Smooth muscle cell (in vitro differentiated cells): ENCODE results near the gene SZRD1. TPM values are rescaled to one million over a fixed set of nuclear protein-coding genes. Genes with fewer than 3 reads are reported as not detected.

ENCODE experiments used
- DNase-seq: peaks from one replicate; lab custom pipeline; 2025; ENCODE audit not compliant: unreplicated experiment; lab: John Stamatoyannopoulos, UW
- H2AFZ ChIP-seq: fragments of 200-600 bp; sonication (generic); 2 replicates; pipeline ENCODE4 v1.6.0; 2016; ENCODE audit warnings: antibody characterized with exemption, low read depth, mild to moderate bottlenecking
- H3F3A ChIP-seq: fragments of 200-600 bp; sonication (generic); 2 replicates; pipeline ENCODE4 v1.6.0; 2017; ENCODE audit warnings: antibody characterized with exemption, low read depth
- H3K27ac ChIP-seq: fragments of 200-600 bp; sonication (generic); 2 replicates; pipeline ENCODE4 v1.5.1; 2016; ENCODE audit warnings: low read depth, mild to moderate bottlenecking
- H3K27me3 ChIP-seq: fragments of 200-600 bp; sonication (generic); 2 replicates; pipeline ENCODE4 v1.6.1; 2016; ENCODE audit warnings: low read depth, mild to moderate bottlenecking
- H3K36me3 ChIP-seq: fragments of 200-600 bp; sonication (generic); 2 replicates; pipeline ENCODE4 v1.5.1; 2016; ENCODE audit warnings: low read depth
- H3K4me1 ChIP-seq: fragments of 200-600 bp; sonication (generic); 2 replicates; pipeline ENCODE4 v1.5.1; 2016; ENCODE audit warnings: low read depth
- H3K4me2 ChIP-seq: fragments of 200-600 bp; sonication (generic); 2 replicates; pipeline ENCODE4 v1.6.0; 2016; ENCODE audit warnings: mild to moderate bottlenecking
- H3K4me3 ChIP-seq: fragments of 200-600 bp; sonication (generic); 2 replicates; pipeline ENCODE4 v1.5.1; 2016; ENCODE audit warnings: mild to moderate bottlenecking
- H3K79me2 ChIP-seq: fragments of 200-600 bp; sonication (generic); 2 replicates; pipeline ENCODE4 v1.6.0; 2016; ENCODE audit warnings: low read depth, mild to moderate bottlenecking
- H3K9ac ChIP-seq: fragments of 200-600 bp; sonication (generic); 2 replicates; pipeline ENCODE4 v1.6.0; 2016; ENCODE audit warnings: low read depth
- H3K9me3 ChIP-seq: fragments of 200-600 bp; sonication (generic); replicated peaks from 2 replicates; pipeline ENCODE4 v1.5.1; 2016; ENCODE audit warnings: low read depth
- H4K20me1 ChIP-seq: fragments of 200-600 bp; sonication (generic); 2 replicates; pipeline ENCODE4 v1.6.0; 2016; ENCODE audit warnings: low read depth
- WGBS: methylation state at CpG from one replicate; pipeline ENCODE4 v1.1.7; 2016; ENCODE audit warnings: low lambda C conversion rate; 5-methylcytosine and 5-hydroxymethylcytosine counted together
- polyA plus RNA-seq: library from polyadenylated mRNA; unstranded; fragments of >200 nt; fragmentation: Nextera tagmentation; extraction: Ambion mirVana; gene quantifications from 2 replicates; pipeline ENCODE4 v1.2.1, GENCODE V29; 2016
- total RNA-seq: library from RNA; depleted of rRNA; stranded (reverse); fragments of >200 nt; gene quantifications from 2 replicates; pipeline ENCODE4 v1.2.3, GENCODE V29; 2014
- TF ChIP-seq, protein P1 (sequence below): fragments of 200-600 bp; sonication (generic); IDR thresholded peaks from 2 replicates; pipeline ENCODE4 v1.5.1; 2017; ENCODE audit warnings: borderline replicate concordance, mild to moderate bottlenecking, antibody characterized with exemption; ENCODE audit not compliant: insufficient read depth, poor library complexity, severe bottlenecking

SZRD1 gene
- total and polyA plus RNA-seq, 2 experiments from 2014 or later, result 45.3 to 56.4 TPM

GRCh38 chr1:16434501-16434900, 67.5 kb downstream of the SZRD1 start:
- Histone ChIP-seq H3K27me3 (no peaks in the 10 kb centered on the region), H4K20me1 (no peaks in the 10 kb centered on the region), H2AFZ (no peak overlapping the region), H3K4me3 (no peak overlapping the region), H3K79me2 (no peaks in the 10 kb centered on the region), H3K36me3 (no peaks in the 10 kb centered on the region), H3K9me3 (no peaks in the 10 kb centered on the region), H3K27ac (no peak overlapping the region), H3K4me1 (no peaks in the 10 kb centered on the region), H3K4me2 (no peak overlapping the region), H3F3A (no peaks in the 10 kb centered on the region), H3K9ac (no peak overlapping the region)
- TF ChIP-seq, protein P1, sequence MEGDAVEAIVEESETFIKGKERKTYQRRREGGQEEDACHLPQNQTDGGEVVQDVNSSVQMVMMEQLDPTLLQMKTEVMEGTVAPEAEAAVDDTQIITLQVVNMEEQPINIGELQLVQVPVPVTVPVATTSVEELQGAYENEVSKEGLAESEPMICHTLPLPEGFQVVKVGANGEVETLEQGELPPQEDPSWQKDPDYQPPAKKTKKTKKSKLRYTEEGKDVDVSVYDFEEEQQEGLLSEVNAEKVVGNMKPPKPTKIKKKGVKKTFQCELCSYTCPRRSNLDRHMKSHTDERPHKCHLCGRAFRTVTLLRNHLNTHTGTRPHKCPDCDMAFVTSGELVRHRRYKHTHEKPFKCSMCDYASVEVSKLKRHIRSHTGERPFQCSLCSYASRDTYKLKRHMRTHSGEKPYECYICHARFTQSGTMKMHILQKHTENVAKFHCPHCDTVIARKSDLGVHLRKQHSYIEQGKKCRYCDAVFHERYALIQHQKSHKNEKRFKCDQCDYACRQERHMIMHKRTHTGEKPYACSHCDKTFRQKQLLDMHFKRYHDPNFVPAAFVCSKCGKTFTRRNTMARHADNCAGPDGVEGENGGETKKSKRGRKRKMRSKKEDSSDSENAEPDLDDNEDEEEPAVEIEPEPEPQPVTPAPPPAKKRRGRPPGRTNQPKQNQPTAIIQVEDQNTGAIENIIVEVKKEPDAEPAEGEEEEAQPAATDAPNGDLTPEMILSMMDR, result no peak
- no peak for DNase-seq
- 82% methylated on average over 2 of the region's 2 CpGs for WGBS

DNA sequence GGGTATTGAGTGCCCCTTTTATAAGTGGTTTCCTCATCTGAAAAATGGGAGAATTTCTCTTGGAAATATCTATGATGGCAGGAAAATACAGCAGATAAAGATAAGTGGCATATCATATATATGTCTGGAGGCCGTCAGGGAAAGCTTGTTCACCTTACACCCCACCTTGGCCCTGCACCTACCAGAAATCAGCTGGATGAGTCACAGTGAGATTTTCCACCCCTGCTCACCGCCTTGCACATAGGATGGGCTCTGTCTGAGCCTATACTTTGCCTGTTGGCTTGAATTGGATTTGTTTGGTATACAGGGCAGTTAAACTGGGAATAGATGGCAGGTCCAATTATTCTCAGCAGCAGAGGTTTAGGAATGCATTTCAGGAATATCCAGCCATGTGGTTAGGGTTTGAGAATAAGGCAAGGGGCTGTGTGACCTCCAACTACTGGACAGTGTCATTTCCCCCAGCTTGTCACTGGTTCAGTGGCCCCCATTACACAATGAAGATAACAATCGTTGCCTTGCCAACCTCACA, 70.0 kb downstream of the SZRD1 start, which contains the start of gene SPATA21:
Gene SPATA21 (minus strand): TSS at position 479 of the 529 bp plus-strand sequence. CDS start 6,053 bp downstream, outside the sequence.
- 63% methylated on average over 3 of the region's 3 CpGs for WGBS
- H4K20me1 ChIP-seq, result peaks cover under 1% of the 10 kb centered on the region
- no peak within 1 kb of the TSS for H2AFZ ChIP-seq
- no peaks in the 10 kb centered on the region for H3K36me3 ChIP-seq
- no peak within 1 kb of the TSS for H3K4me2 ChIP-seq
- H3K4me1 ChIP-seq, result peaks cover 4% of the 10 kb centered on the region
- no peak within 1 kb of the TSS for H3K4me3 ChIP-seq
- H3K27ac ChIP-seq, result no peak within 1 kb of the TSS
- H3K27me3 ChIP-seq, result no peaks in the 10 kb centered on the region
- H3K9ac ChIP-seq, result no peak within 1 kb of the TSS
- DNase-seq, result no peak
- no peaks in the 10 kb centered on the region for H3K9me3 ChIP-seq
- no peaks in the 10 kb centered on the region for H3F3A ChIP-seq
- H3K79me2 ChIP-seq, result peaks cover 14% of the 10 kb centered on the region
- TF ChIP-seq, protein P1, result no peak

- TF ChIP-seq, protein P1, result no peak
- H3K4me2 ChIP-seq, result no peak overlapping the region
- no peak overlapping the region for H3K27ac ChIP-seq
- no peak overlapping the region for H3K9ac ChIP-seq
- no peaks in the 10 kb centered on the region for H3F3A ChIP-seq
- H3K4me1 ChIP-seq, result peaks cover 4% of the 10 kb centered on the region
- WGBS, result 93% methylated on average over 2 of the region's 2 CpGs
- H3K9me3 ChIP-seq, result no peaks in the 10 kb centered on the region
- peaks cover 6% of the 10 kb centered on the region for H4K20me1 ChIP-seq
- H3K79me2 ChIP-seq, result peaks cover 29% of the 10 kb centered on the region
- no peak for DNase-seq
- H3K36me3 ChIP-seq, result no peaks in the 10 kb centered on the region
- H3K4me3 ChIP-seq, result no peak overlapping the region
- H2AFZ ChIP-seq, result no peak overlapping the region
- no peaks in the 10 kb centered on the region for H3K27me3 ChIP-seq
Observed at GRCh38 chr1:16438516-16438915, 71.5 kb downstream of the SZRD1 start.

DNA sequence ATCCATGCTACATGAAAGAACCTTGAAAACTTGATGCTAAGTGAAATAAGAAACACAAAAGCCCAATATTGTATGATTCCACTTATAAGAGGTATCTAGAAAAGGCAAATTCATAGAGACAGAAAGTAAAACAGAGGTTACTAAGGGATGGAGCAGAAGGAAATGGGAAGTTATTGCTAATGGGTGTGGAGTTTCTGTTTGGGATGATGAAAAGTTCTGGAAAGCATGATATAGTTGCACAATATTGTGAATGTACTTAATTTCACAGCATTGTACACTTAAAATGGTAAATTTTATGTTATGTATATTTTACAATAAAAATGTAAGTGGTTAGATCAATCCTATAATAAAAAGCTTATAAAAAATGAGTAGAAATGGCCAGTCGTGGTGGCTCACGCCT, 71.9 kb downstream of the SZRD1 start:
- H3K27me3 ChIP-seq, result no peaks in the 10 kb centered on the region

More for the DNA sequence above, 71.9 kb downstream of the SZRD1 start:
- H3K4me2 ChIP-seq, result no peak overlapping the region
- peaks cover 4% of the 10 kb centered on the region for H3K4me1 ChIP-seq
- H3K27ac ChIP-seq, result no peak overlapping the region
- peaks cover 33% of the 10 kb centered on the region for H3K79me2 ChIP-seq
- H3K36me3 ChIP-seq, result peaks cover 3% of the 10 kb centered on the region
- DNase-seq, result no peak
- 95% methylated on average over 2 of the region's 2 CpGs for WGBS
- H3K9ac ChIP-seq, result no peak overlapping the region
- H3K9me3 ChIP-seq, result no peaks in the 10 kb centered on the region
- no peaks in the 10 kb centered on the region for H3F3A ChIP-seq
- no peak overlapping the region for H3K4me3 ChIP-seq
- no peak overlapping the region for H2AFZ ChIP-seq
- peaks cover 8% of the 10 kb centered on the region for H4K20me1 ChIP-seq
- TF ChIP-seq, protein P1, result no peak
